Immature natural killer cell (primary cell): ENCODE data around the gene XPO5. TPM values are rescaled to one million over a fixed set of nuclear protein-coding genes. Genes with fewer than 3 reads are reported as not detected.

Source experiments
- DNase-seq, 3 donors: peaks; one replicate each; pipeline ENCODE4 v3.0.0; 2022; ENCODE audit warnings: mixed read lengths in 1 of 3
- H3K27ac Mint-ChIP-seq, 6 donors: one replicate each; pipeline ENCODE4 v1.8.0; 2020; ENCODE audit warnings: mixed read lengths in 6 of 6, mild to moderate bottlenecking in 5 of 6, inconsistent platforms in 4 of 6, moderate library complexity in 3 of 6
- H3K27me3 Mint-ChIP-seq, 3 donors: one replicate each; pipeline ENCODE4 v1.8.0; 2020 to 2021; ENCODE audit warnings: low read depth in 3 of 3, mild to moderate bottlenecking in 3 of 3, mixed read lengths in 3 of 3, moderate library complexity in 3 of 3, inconsistent platforms in 1 of 3
- H3K36me3 Mint-ChIP-seq, 3 donors: one replicate each; pipeline ENCODE4 v1.8.0; 2020; ENCODE audit warnings: mixed read lengths in 3 of 3, inconsistent platforms in 2 of 3, mild to moderate bottlenecking in 2 of 3
- H3K4me1 Mint-ChIP-seq, 2 donors: one replicate each; pipeline ENCODE4 v1.8.0; 2020; ENCODE audit warnings: inconsistent platforms in 2 of 2, mild to moderate bottlenecking in 2 of 2, mixed read lengths in 2 of 2, moderate library complexity in 1 of 2
- H3K4me3 Mint-ChIP-seq, 5 donors: one replicate each; pipeline ENCODE4 v1.8.0; 2020; ENCODE audit warnings: mild to moderate bottlenecking in 5 of 5, mixed read lengths in 5 of 5, inconsistent platforms in 3 of 5, moderate library complexity in 3 of 5
- H3K9me3 Mint-ChIP-seq, 6 donors: one replicate each; pipeline ENCODE4 v1.8.0; 2020; ENCODE audit warnings: mild to moderate bottlenecking in 6 of 6, mixed read lengths in 6 of 6, inconsistent platforms in 4 of 6, moderate library complexity in 3 of 6
- polyA plus RNA-seq, 3 donors: library from polyadenylated mRNA; unstranded; fragments of 300-500 nt; fragmentation: Illumina TruSeq; gene quantifications; one replicate each; pipeline ENCODE4 v1.2.3, GENCODE V29; 2021

XPO5 gene
- polyA plus RNA-seq, 3 donors from 2014 or later = 5.4 to 14.1 (median 9.1) TPM

- no peak overlapping the region for H3K4me3 Mint-ChIP-seq
- H3K27ac Mint-ChIP-seq = no peak overlapping the region
- H3K4me1 Mint-ChIP-seq = no peaks in the 10 kb centered on the region
- peaks cover 6 to 35% (median 17%) of the 10 kb centered on the region in 3 donors for H3K36me3 Mint-ChIP-seq
- peaks cover 0 to 4% (median 3%) of the 10 kb centered on the region in 3 donors for H3K27me3 Mint-ChIP-seq
- DNase-seq = no peak
- H3K9me3 Mint-ChIP-seq = no peaks in the 10 kb centered on the region
Measured at GRCh38 chr6:43520097-43520496, 55.7 kb downstream of the XPO5 start.

- Mint-ChIP-seq H3K4me3 (no peak overlapping the region), H3K4me1 (peaks cover 6 to 13% of the 10 kb centered on the region in 2 donors), H3K27me3 (peaks cover 0 to 6% (median 3%) of the 10 kb centered on the region in 3 donors), H3K9me3 (no peaks in the 10 kb centered on the region), H3K27ac (no peak overlapping the region), H3K36me3 (peaks cover 8 to 30% (median 11%) of the 10 kb centered on the region in 3 donors)
- no peak for DNase-seq
Measured at GRCh38 chr6:43517505-43518357, 58.1 kb downstream of the XPO5 start.

GRCh38 chr6:43516697-43517504, 58.9 kb downstream of the XPO5 start, which contains the start of the genes POLR1C and YIPF3:
Gene POLR1C, plus strand, starts transcription at chr6:43517089. Its CDS starts 21 bp downstream, at chr6:43517110.
Gene YIPF3, minus strand, starts transcription at chr6:43516926. Its CDS starts 119 bp downstream, at chr6:43516807.
- Mint-ChIP-seq H3K4me1 (peaks cover 6 to 14% of the 10 kb centered on the region in 2 donors), H3K9me3 (no peaks in the 10 kb centered on the region), H3K36me3 (peaks cover 8 to 26% (median 11%) of the 10 kb centered on the region in 3 donors), H3K27me3 (peaks cover 0 to 6% (median 5%) of the 10 kb centered on the region in 3 donors), H3K4me3 (no peak within 1 kb of the TSS), H3K27ac (peak within 1 kb of the TSS in 1 of 6 donors; percentile 60)
- DNase-seq = peak; percentile 96 to 97 (median 96)

GRCh38 chr6:43516367-43516696, 59.5 kb downstream of the XPO5 start:
- Mint-ChIP-seq H3K4me3 (no peak overlapping the region), H3K27ac (no peak overlapping the region), H3K36me3 (peaks cover 11 to 31% (median 13%) of the 10 kb centered on the region in 3 donors), H3K9me3 (no peaks in the 10 kb centered on the region), H3K4me1 (peaks cover 11 to 16% of the 10 kb centered on the region in 2 donors), H3K27me3 (peaks cover 2 to 6% (median 5%) of the 10 kb centered on the region in 3 donors)
- no peak for DNase-seq

- no peak for DNase-seq
- H3K36me3 Mint-ChIP-seq = peaks cover 6 to 28% (median 17%) of the 10 kb centered on the region in 3 donors
- H3K27ac Mint-ChIP-seq = peak overlapping the region in 1 of 6 donors; percentile 60
- no peak overlapping the region for H3K4me3 Mint-ChIP-seq
- H3K27me3 Mint-ChIP-seq = peaks cover 2 to 6% (median 5%) of the 10 kb centered on the region in 3 donors
- no peaks in the 10 kb centered on the region for H3K9me3 Mint-ChIP-seq
- peaks cover 12 to 16% of the 10 kb centered on the region in 2 donors for H3K4me1 Mint-ChIP-seq
Measured at GRCh38 chr6:43515808-43516207, 60.0 kb downstream of the XPO5 start.

GRCh38 chr6:43511824-43512415, 63.9 kb downstream of the XPO5 start:
- Mint-ChIP-seq H3K36me3 (peaks cover 5 to 24% (median 20%) of the 10 kb centered on the region in 3 donors), H3K27me3 (peaks cover 13 to 18% (median 15%) of the 10 kb centered on the region in 3 donors), H3K27ac (peak overlapping the region in 3 of 6 donors; percentile 1 to 68 (median 40)), H3K4me3 (peak overlapping the region in 2 of 5 donors; percentile 21 to 26), H3K9me3 (no peaks in the 10 kb centered on the region), H3K4me1 (peaks cover 24 to 25% of the 10 kb centered on the region in 2 donors)
- DNase-seq = no peak

GRCh38 chr6:43510827-43511163, 65.0 kb downstream of the XPO5 start:
- H3K27ac Mint-ChIP-seq = peak overlapping the region in 1 of 6 donors; percentile 41

GRCh38 chr6:43509984-43510826, 65.6 kb downstream of the XPO5 start, which contains the start of gene LRRC73:
Gene LRRC73, minus strand, starts transcription at chr6:43510346. Its CDS starts 561 bp downstream, at chr6:43509785.
- Mint-ChIP-seq H3K27me3 (peaks cover 12 to 16% (median 15%) of the 10 kb centered on the region in 3 donors), H3K4me3 (peak within 1 kb of the TSS; percentile 83 to 91 (median 86)), H3K9me3 (no peaks in the 10 kb centered on the region), H3K4me1 (peaks cover 26 to 27% of the 10 kb centered on the region in 2 donors), H3K36me3 (peaks cover 3 to 32% (median 19%) of the 10 kb centered on the region in 3 donors), H3K27ac (peak within 1 kb of the TSS; percentile 34 to 77 (median 72))
- DNase-seq = peak; percentile 80 to 85 (median 83)

More at GRCh38 chr6:43510827-43511163, 65.0 kb downstream of the XPO5 start:
- DNase-seq = no peak
- Mint-ChIP-seq H3K36me3 (peaks cover 5 to 30% (median 20%) of the 10 kb centered on the region in 3 donors), H3K9me3 (no peaks in the 10 kb centered on the region), H3K27me3 (peaks cover 12 to 18% (median 15%) of the 10 kb centered on the region in 3 donors), H3K4me3 (peak overlapping the region in 2 of 5 donors; percentile 21 to 60), H3K4me1 (peaks cover 26 to 27% of the 10 kb centered on the region in 2 donors)

GRCh38 chr6:43509142-43509983, 66.5 kb downstream of the XPO5 start:
- Mint-ChIP-seq H3K27ac (peak overlapping the region in 5 of 6 donors; percentile 34 to 76 (median 64)), H3K4me1 (peaks cover 22 to 27% of the 10 kb centered on the region in 2 donors), H3K4me3 (peak overlapping the region; percentile 83 to 91 (median 86)), H3K9me3 (no peaks in the 10 kb centered on the region), H3K36me3 (peaks cover 0 to 32% (median 14%) of the 10 kb centered on the region in 3 donors), H3K27me3 (peaks cover 12 to 17% (median 15%) of the 10 kb centered on the region in 3 donors)
- DNase-seq = no peak

GRCh38 chr6:43508481-43509141, 67.2 kb downstream of the XPO5 start:
- Mint-ChIP-seq H3K4me3 (peak overlapping the region; percentile 83 to 91 (median 84)), H3K27ac (peak overlapping the region in 2 of 6 donors; percentile 71 to 76), H3K27me3 (peaks cover 12 to 17% (median 15%) of the 10 kb centered on the region in 3 donors), H3K4me1 (peaks cover 19 to 26% of the 10 kb centered on the region in 2 donors), H3K36me3 (peaks cover 3 to 32% (median 15%) of the 10 kb centered on the region in 3 donors), H3K9me3 (no peaks in the 10 kb centered on the region)
- no peak for DNase-seq
